ENCODE results near the gene NES. TPM values are rescaled to one million over a fixed set of nuclear protein-coding genes. Genes with fewer than 3 reads are reported as not detected.

Gene NES
- total and polyA plus RNA-seq, 2 experiments from 2014 or later, result 25.0 to 95.9 TPM

GRCh38 chr1:156703741-156704140 is 26.5 kb upstream of the NES start:
- Histone ChIP-seq H4K20me1 (replicated peaks; ENCODE audit: insufficient read depth) (no peaks in the 10 kb centered on the region; the same call in 1 of the 2 replicates), H3K36me3 (ENCODE audit: insufficient read depth) (no peaks in the 10 kb centered on the region; the same call in 1 of the 2 replicates), H3K4me3 (peak overlapping the region; percentile 67), H3K4me2 (peak overlapping the region; percentile 92), H3K27me3 (ENCODE audit: insufficient read depth) (peaks cover 27% of the 10 kb centered on the region), H3K9me2 (ENCODE audit: insufficient read depth) (no peaks in the 10 kb centered on the region), H3F3A (replicated peaks; ENCODE audit: low read depth) (peaks cover 22% of the 10 kb centered on the region), H3K79me2 (replicated peaks; ENCODE audit: insufficient read depth) (peaks cover 13% of the 10 kb centered on the region), H3K4me1 (ENCODE audit: insufficient read depth) (peaks cover 39% of the 10 kb centered on the region), H2AFZ (no peak overlapping the region), H3K27ac (ENCODE audit: low read depth) (no peak overlapping the region)
- ATAC-seq, result peak; percentile 1
- H3K9me3 Mint-ChIP-seq, result no peaks in the 10 kb centered on the region; the same call in 2 of the 3 replicates
- DNase-seq (ENCODE audit: low spot score), result no peak
- TF ChIP-seq CREB1 (CRISPR knock-in tag; IDR thresholded peaks at IDR 0.05; ENCODE audit: low read depth) (no peak), ZNF331 (CRISPR knock-in tag; IDR thresholded peaks at IDR 0.05; ENCODE audit: low read depth) (no peak), NANOG (IDR thresholded peaks at IDR 0.05; ENCODE audit: borderline replicate concordance) (no peak), ZNF114 (CRISPR knock-in tag; IDR thresholded peaks at IDR 0.05) (no peak), POLR2AphosphoS5 (IDR thresholded peaks at IDR 0.05; ENCODE audit: low read depth) (no peak; the same call in 1 of the 2 replicates)
- TF ChIP-seq, protein P1, sequence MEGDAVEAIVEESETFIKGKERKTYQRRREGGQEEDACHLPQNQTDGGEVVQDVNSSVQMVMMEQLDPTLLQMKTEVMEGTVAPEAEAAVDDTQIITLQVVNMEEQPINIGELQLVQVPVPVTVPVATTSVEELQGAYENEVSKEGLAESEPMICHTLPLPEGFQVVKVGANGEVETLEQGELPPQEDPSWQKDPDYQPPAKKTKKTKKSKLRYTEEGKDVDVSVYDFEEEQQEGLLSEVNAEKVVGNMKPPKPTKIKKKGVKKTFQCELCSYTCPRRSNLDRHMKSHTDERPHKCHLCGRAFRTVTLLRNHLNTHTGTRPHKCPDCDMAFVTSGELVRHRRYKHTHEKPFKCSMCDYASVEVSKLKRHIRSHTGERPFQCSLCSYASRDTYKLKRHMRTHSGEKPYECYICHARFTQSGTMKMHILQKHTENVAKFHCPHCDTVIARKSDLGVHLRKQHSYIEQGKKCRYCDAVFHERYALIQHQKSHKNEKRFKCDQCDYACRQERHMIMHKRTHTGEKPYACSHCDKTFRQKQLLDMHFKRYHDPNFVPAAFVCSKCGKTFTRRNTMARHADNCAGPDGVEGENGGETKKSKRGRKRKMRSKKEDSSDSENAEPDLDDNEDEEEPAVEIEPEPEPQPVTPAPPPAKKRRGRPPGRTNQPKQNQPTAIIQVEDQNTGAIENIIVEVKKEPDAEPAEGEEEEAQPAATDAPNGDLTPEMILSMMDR (conservative IDR thresholded peaks at IDR 0.05; ENCODE audit: low read depth in 2 of 2), result 0 out of 4 replicates have a peak, but pooled peaks of 1 of the 2 experiments have one; percentile 4
- peaks cover 40% of the 10 kb centered on the region for H3K4me1 Mint-ChIP-seq
- peaks cover 31% of the 10 kb centered on the region for H3K27me3 Mint-ChIP-seq (ENCODE audit: insufficient read depth, low read depth, poor library complexity)
- no peak overlapping the region for H3K27ac Mint-ChIP-seq
- H3K36me3 Mint-ChIP-seq (ENCODE audit: low read depth), result peaks cover 34% of the 10 kb centered on the region
- H3K4me3 Mint-ChIP-seq, result peak overlapping the region; percentile 83

- H3K36me3 ChIP-seq (ENCODE audit: insufficient read depth), result no peaks in the 10 kb centered on the region; the same call in 1 of the 2 replicates
- peaks cover 38% of the 10 kb centered on the region for H3K36me3 Mint-ChIP-seq (ENCODE audit: low read depth)
- H3K27ac ChIP-seq (ENCODE audit: low read depth), result no peak overlapping the region
- no peak overlapping the region for H3K27ac Mint-ChIP-seq
- ATAC-seq (no peak), DNase-seq (ENCODE audit: low spot score) (no peak)
- H3K9me2 ChIP-seq (ENCODE audit: insufficient read depth), result no peaks in the 10 kb centered on the region
- peaks cover 13% of the 10 kb centered on the region for H3K79me2 ChIP-seq (replicated peaks; ENCODE audit: insufficient read depth)
- H3K27me3 ChIP-seq (ENCODE audit: insufficient read depth), result peaks cover 27% of the 10 kb centered on the region
- H3K4me1 ChIP-seq (ENCODE audit: insufficient read depth), result peaks cover 35% of the 10 kb centered on the region
- H3K4me3 Mint-ChIP-seq, result peak overlapping the region; percentile 83
- peaks cover 22% of the 10 kb centered on the region for H3F3A ChIP-seq (replicated peaks; ENCODE audit: low read depth)
- peaks cover 30% of the 10 kb centered on the region for H3K27me3 Mint-ChIP-seq (ENCODE audit: insufficient read depth, low read depth, poor library complexity)
- peaks cover 36% of the 10 kb centered on the region for H3K4me1 Mint-ChIP-seq
- H3K4me3 ChIP-seq, result peak overlapping the region; percentile 67; the same call in 1 of the 2 replicates
- no peaks in the 10 kb centered on the region; the same call in 2 of the 3 replicates for H3K9me3 Mint-ChIP-seq
- no peak overlapping the region for H2AFZ ChIP-seq
- H4K20me1 ChIP-seq (replicated peaks; ENCODE audit: insufficient read depth), result no peaks in the 10 kb centered on the region; the same call in 1 of the 2 replicates
- H3K4me2 ChIP-seq, result peak overlapping the region; percentile 92
- TF ChIP-seq EZH2 (IDR thresholded peaks at IDR 0.05; ENCODE audit: low read depth, unreplicated experiment), result no peak
- no peak for TF ChIP-seq ZNF462 (CRISPR knock-in tag; IDR thresholded peaks at IDR 0.05)
- no peak for TF ChIP-seq CREB1 (CRISPR knock-in tag; IDR thresholded peaks at IDR 0.05; ENCODE audit: low read depth)
- TF ChIP-seq EZH2phosphoT487 (IDR thresholded peaks at IDR 0.05; ENCODE audit: unreplicated experiment), result no peak
- TF ChIP-seq ZNF331 (CRISPR knock-in tag; IDR thresholded peaks at IDR 0.05; ENCODE audit: low read depth), result no peak
- TF ChIP-seq, protein P1 (conservative IDR thresholded peaks at IDR 0.05; ENCODE audit: low read depth in 2 of 2), result no peak
- no peak for TF ChIP-seq STAT1 (IDR thresholded peaks at IDR 0.05; ENCODE audit: unreplicated experiment)
Measured at GRCh38 chr1:156703336-156703735, 26.1 kb upstream of the NES start.
